Superior temporal gyrus (tissue), 1 donor: ENCODE results near the gene EGFR.
"Not testable (repeated sequence)": the region's sequence is repeated elsewhere in the genome, so short reads cannot be mapped to it uniquely, and the experiment has no call there.

Source experiments
- DNase-seq: peaks from one replicate; pipeline ENCODE4 v3.0.0-alpha.2; 2016; ENCODE audit errors: extremely low spot score

Gene EGFR

GRCh38 chr7:55147101-55147500, 128.3 kb downstream of the EGFR start:
- no peak for DNase-seq

GRCh38 chr7:55147736-55148135, 128.9 kb downstream of the EGFR start:
- no peak for DNase-seq

GRCh38 chr7:55148571-55148970, 129.8 kb downstream of the EGFR start:
- no peak for DNase-seq

GRCh38 chr7:55149001-55149400, 130.2 kb downstream of the EGFR start:
- DNase-seq, result no peak

- DNase-seq, result no peak
Measured at GRCh38 chr7:55150166-55150565, 131.3 kb downstream of the EGFR start.

- no peak for DNase-seq
Measured at GRCh38 chr7:55150709-55151451, 132.1 kb downstream of the EGFR start.

GRCh38 chr7:55152516-55152915, 133.7 kb downstream of the EGFR start:
- no peak for DNase-seq

- no peak for DNase-seq
Measured at GRCh38 chr7:55154096-55154495, 135.3 kb downstream of the EGFR start.

GRCh38 chr7:55155351-55156117, 136.7 kb downstream of the EGFR start:
- DNase-seq, result no peak

GRCh38 chr7:55156919-55157763, 138.3 kb downstream of the EGFR start:
- no peak for DNase-seq

GRCh38 chr7:55157764-55158105, 138.9 kb downstream of the EGFR start:
- DNase-seq, result no peak

GRCh38 chr7:55158541-55159382, 139.9 kb downstream of the EGFR start:
- DNase-seq, result no peak

- no peak for DNase-seq
Measured at GRCh38 chr7:55160539-55160938, 141.7 kb downstream of the EGFR start.

- no peak for DNase-seq
Measured at GRCh38 chr7:55161154-55161687, 142.4 kb downstream of the EGFR start.

- DNase-seq, result no peak
Measured at GRCh38 chr7:55162476-55162875, 143.7 kb downstream of the EGFR start.

- DNase-seq, result no peak
Measured at GRCh38 chr7:55163733-55164132, 144.9 kb downstream of the EGFR start.

- DNase-seq, result no peak
Measured at GRCh38 chr7:55164527-55164926, 145.7 kb downstream of the EGFR start.

- DNase-seq, result no peak
Measured at GRCh38 chr7:55165176-55165861, 146.5 kb downstream of the EGFR start.

- not testable (repeated sequence) for DNase-seq
Measured at GRCh38 chr7:55167296-55167695, 148.5 kb downstream of the EGFR start.

GRCh38 chr7:55170335-55171069, 151.7 kb downstream of the EGFR start:
- peak; percentile 51 for DNase-seq
